NCI-H146 treated with DMSO at 0.1 percent for 48 hours (cell line): ENCODE measurements around the gene IGFBP1.

Source experiments
- DNase-seq: peaks from one replicate; lab custom pipeline; 2025; ENCODE audit not compliant: unreplicated experiment; lab: John Stamatoyannopoulos, UW

IGFBP1 gene

DNA sequence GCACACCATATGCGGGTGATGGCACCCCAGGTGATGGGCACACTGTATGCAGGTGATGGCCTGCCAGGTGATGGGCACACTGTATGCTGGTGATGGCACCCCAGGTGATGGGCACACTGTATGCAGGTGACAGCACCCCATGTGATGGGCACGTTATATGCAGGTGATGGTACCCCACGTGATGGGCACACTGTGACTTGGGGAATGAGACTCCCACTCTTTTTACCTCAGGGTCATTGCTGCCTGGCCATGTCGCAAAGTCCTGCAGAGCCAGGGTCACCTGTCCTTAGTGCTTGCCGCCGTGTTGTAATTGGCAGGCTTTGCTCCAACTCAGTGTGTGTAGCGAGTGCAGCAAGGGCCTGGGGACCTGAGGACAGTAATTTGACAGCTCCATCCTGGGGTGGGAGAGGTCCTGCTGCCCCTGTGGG, 7.8 kb upstream of the IGFBP1 start:
- DNase-seq: no peak

- DNase-seq: no peak
Observed at GRCh38 chr7:45881280-45881758, 7.0 kb upstream of the IGFBP1 start.

GRCh38 chr7:45881759-45882464, 6.4 kb upstream of the IGFBP1 start:
- no peak for DNase-seq

- peak; percentile 55 for DNase-seq
Observed at GRCh38 chr7:45882465-45882810, 5.8 kb upstream of the IGFBP1 start.

DNA sequence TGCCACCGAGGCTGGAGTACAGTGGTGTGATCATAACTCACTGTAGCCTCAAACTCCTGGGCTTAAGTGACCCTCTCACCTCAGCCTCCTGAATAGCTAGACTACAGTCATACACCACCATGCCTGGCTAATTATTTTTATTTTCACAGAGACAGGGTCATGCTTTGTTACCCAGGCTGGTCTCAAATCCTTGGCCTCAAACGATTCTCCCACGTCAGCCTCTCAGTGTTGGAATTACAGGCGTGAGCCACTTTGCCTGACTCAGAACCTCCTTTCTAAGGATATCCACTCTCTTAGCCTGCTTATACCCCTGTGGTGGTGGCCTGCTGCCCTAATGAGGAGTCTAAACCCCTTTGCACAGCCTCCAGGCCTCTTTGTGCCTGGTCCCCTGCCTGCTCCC, 4.2 kb upstream of the IGFBP1 start:
- DNase-seq: no peak

GRCh38 chr7:45885264-45885882, 2.9 kb upstream of the IGFBP1 start:
- DNase-seq: no peak

- DNase-seq: no peak
Observed at GRCh38 chr7:45886931-45887667, 1.2 kb upstream of the IGFBP1 start.

DNA sequence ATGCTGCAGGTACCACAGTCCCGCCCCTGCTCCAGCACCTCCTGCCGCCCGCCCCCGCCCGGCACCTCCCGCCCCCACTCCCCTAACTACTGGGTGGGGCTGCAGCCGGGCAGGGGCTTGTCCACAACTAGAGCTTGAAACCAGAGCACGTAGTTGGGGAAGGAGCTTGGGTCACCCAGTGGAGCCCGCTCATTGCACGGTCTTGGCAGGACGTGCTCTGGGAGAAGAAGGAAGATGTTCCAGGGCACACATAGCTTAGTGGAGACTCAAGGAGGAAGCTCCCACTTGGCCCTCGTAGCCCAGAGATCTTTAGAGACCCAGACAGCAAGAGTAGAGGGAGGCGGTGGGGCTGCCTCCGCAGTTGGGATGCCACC, 692 bp downstream of the IGFBP1 start:
- DNase-seq: peak; percentile 31

- DNase-seq: no peak
Observed at GRCh38 chr7:45889367-45890067, 1.2 kb downstream of the IGFBP1 start.

DNA sequence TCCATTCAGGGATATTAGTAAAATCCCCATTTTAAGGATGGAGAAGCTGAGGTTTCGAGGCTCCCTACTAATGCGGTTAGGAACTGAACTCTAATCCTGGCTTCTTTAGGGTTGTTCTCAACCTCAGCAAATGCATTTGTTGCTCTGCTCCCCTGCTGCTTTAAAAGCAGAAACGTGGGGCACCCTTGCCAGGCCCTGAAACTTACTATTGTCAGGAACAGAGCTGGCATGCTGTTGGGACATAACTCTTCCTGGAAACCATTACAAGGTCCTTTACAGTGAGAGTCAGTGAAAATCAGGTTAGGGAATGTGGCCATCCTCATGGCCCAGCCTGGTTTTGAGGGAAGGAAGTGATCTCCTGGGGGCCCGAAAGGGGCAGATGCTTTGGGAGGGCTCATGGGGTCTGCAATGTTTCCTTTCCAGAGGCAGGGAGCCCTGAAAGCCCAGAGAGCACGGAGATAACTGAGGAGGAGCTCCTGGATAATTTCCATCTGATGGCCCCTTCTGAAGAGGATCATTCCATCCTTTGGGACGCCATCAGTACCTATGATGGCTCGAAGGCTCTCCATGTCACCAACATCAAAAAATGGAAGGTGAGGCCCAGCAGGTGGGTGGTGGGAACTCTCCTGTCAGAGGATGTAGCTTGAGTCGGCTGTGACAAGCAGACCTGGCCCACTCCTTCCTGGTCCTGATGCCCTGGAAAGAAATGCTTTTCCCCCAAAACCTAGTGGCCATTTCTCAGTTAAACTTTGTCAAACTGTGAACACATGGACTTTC, 2.0 kb downstream of the IGFBP1 start:
- DNase-seq: no peak

GRCh38 chr7:45890902-45891461, 2.7 kb downstream of the IGFBP1 start:
- no peak for DNase-seq

GRCh38 chr7:45891462-45892402, 3.4 kb downstream of the IGFBP1 start:
- DNase-seq: no peak

GRCh38 chr7:45892407-45893035, 4.2 kb downstream of the IGFBP1 start:
- no peak for DNase-seq

- DNase-seq: no peak
Observed at GRCh38 chr7:45893374-45893995, 5.2 kb downstream of the IGFBP1 start.

DNA sequence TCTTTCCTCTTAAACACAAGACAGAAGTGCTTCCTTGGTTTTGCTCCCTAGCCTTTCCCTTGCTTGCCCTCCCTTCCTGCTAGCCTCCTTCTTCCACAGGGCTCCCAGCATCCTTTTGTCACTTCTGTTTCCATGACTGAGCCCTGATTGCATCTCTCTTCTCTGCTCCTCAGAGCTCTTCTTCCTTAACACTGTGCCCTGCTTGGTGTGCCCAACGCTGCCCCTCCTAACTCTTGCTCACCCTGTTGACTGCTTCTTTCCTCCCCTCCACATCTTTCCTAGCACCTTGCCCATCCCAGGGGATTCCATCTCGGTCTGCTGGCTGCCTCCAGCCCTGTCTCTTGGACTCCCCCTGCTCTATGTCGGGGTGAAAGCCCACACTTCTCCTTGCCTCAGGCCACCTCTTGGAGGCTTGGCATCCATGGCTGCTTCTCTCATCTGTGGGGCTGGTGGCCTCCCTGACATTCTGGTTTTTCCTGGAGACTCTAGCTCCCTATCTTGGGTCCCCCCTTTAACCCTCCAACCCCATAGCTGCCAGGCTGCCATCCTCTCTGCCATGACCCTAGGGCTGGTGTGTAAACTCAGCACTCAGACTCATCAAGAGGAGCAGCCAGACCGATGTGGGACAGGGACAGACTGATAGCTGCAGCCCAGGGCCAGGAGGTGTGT, 5.8 kb downstream of the IGFBP1 start:
- no peak for DNase-seq

DNA sequence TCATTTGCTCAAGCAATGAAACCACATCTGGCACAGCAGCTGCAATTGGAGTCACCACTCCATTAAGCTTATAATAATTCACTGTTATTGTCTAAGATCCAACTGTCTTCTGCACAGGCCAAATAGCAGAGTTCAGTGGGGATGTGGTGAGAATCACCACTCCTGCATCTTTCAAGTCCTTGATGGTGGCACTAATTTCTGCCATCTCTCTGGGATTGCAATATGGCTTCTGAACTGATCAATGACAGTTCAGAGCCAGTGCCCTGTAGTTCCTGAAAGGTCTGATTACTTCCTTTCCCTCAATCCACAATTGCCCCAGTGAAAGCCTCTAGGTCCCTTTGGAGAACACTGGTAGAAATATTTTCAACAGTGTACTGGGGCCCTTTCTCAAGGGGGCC, 6.4 kb downstream of the IGFBP1 start:
- no peak for DNase-seq

DNA sequence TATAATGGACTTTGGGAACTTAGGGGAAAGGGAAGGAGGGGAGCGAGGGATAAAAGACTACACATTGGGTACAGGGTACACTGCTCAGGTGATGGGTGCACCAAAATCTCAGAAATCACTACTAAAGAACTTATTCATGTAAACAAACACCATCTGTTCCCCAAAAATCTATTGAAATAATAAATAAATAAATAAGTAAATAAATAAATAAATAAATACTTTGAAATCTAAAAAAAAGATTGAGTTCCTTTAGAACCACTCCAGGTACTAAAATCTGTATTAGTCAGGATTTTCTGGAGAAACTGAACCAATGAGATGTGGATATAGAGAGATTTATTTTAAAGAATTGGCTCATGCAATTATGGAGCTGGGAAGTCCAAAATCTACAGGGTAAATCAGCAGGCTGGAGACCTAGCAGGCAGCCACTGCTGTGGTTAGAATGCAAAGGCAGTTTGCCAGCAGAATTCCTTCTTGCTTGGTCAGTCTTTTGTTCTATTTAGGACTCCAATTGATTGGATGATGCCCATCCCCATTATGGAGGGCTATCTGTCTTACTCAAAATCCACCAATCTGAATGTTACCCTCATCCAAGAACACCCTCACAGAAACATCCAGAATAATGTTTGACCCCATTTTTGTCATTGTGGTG, 8.9 kb downstream of the IGFBP1 start:
- DNase-seq: no peak
